ENCODE data around the gene NALCN.

The NALCN gene

DNA sequence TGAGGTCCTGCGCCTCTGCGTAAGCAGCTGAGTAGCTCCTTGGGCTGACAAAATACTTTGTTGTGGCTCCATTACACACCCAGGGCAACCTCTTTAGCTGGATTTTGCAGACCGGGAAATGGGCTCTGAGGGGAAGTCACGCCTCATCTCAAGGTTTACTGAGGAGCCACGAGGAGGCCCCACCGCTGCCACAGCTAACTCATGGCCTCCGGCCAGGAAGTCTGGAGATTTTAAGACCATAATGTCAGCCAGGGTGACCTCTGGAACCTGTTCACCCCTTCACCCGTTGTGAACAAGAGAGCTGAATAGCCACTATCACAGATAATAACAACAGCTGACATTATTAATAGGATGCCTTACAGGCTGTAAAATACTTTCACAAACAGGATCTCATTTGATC is 390.4 kb downstream of the NALCN start:
- TF ChIP-seq GATA3 (IDR thresholded peaks at IDR 0.05; ENCODE audit: low read depth, low read length) = no peak
- TF ChIP-seq GATA2 (IDR thresholded peaks at IDR 0.05; ENCODE audit: low read depth, low read length) = no peak

DNA sequence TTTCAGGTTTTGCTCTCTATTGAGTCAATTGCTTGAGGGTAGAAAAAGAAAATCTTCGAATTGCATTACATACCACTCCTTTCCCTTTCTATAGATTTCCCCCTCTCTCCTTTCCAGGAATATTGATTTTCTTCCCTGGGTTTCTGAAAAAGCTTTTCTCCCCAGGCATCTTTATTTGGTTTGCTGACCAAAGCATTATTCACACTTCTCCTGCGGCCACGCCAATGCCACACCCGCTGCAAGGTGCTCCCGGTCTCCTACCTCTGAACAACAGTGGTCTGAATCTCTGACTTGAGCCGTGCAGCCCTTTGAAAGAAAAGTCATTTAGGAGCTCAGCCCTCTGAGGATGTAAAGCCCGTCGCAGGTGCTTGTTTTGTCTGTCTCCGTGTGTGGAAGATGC is 390.8 kb downstream of the NALCN start:
- TF ChIP-seq GATA3 (IDR thresholded peaks at IDR 0.05; ENCODE audit: low read depth, low read length) = no peak
- TF ChIP-seq GATA2 (IDR thresholded peaks at IDR 0.05; ENCODE audit: low read depth, low read length) = no peak

DNA sequence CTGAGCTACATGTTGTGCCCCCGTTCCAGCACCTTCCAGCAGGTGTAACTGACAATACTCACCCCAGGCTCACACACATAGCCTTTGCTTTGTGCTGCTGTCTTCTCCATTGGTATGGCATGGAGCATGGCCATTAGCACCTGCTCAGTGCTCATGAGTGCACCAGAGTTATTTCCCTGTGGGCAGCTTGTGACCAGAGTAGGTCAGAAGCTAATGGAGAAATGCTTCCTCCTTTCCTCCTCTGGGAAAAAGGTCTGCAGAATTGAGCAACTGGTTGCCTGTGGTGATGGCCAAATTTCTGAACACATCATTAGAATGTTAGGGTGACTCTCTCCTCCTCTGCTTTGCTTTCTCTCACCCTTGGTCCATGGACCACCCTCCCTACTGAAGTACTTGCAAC is 397.2 kb downstream of the NALCN start:
- TF ChIP-seq GATA3 (IDR thresholded peaks at IDR 0.05; ENCODE audit: low read depth, low read length) (no peak), GATA2 (IDR thresholded peaks at IDR 0.05; ENCODE audit: low read depth, low read length) (no peak)

DNA sequence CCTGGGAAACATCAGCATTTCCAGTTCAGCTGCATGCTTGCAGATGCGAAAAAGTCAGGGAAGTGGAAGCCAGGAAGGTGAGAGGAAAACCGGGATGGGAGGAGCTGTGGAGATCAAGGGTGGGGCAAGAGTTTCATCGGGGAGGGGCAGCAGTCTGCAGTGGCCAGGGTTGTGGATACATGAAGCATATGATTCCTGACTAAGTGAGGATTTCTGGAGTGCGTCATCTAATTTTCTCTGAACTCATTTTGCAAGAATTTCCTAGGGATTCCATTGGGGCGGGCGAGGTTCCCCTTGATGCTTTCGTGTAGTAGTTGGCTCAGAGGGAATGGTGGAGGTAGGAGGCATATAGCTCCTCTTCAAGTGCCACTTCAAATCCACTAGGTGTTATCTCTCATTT is 397.6 kb downstream of the NALCN start:
- no peak for TF ChIP-seq GATA3 (IDR thresholded peaks at IDR 0.05; ENCODE audit: low read depth, low read length)
- no peak for TF ChIP-seq GATA2 (IDR thresholded peaks at IDR 0.05; ENCODE audit: low read depth, low read length)

DNA sequence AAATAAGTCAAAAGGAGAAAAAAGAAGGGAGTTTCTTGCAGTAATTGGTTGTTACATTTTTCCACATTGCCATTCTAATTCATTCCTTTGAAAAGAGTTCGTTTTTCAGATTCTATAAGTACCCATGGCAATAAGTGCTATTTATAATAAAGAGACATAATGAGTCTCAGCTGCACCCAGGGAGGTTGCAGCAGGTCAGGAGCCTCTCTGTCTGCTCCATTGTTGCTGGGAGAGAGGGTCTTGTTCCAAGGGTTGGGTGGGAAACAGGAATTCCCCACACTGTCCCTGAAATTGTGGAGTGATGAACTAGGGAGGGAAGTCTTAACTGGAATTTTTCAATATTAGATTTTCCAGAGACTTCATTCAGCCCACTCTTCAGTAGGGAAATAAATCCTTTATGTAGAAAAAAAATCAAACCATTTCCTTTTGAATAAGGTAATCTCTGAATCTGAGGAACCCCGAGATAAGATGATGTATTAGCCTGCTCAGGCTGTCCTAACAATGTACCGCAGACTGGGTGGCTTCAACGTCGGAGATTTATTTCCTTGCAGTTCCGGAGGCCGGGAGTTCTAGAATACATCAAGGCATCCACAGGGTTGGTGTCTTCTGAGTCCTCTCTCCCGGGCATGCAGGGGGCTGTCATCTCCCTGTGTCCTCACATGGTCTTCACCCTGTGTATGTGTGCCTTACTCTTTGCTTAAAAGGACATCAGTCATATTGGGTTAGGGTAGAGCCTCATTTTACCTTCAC is 399.0 kb downstream of the NALCN start:
- TF ChIP-seq GATA2 (IDR thresholded peaks at IDR 0.05; ENCODE audit: low read depth, low read length) (no peak), GATA3 (IDR thresholded peaks at IDR 0.05; ENCODE audit: low read depth, low read length) (no peak)

DNA sequence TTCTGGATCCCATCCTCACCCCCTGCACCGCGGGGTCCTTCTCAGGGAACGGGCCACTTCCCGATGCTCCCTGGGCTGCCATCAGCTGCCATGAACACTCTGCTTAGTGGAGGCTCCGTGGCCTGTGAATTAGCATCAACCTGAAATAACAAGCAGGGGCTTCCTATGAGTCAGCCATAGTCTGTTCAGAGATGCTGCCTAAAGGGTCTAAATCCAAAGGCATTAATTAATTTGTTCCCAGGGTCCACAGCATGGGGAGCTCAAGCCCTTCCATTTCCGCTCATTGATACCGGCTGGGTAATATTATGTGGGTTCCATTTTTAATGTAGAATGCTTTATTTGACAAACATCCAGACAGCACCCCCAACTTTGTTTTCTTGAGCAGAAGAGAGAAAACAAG is 399.8 kb downstream of the NALCN start:
- TF ChIP-seq GATA3 (IDR thresholded peaks at IDR 0.05; ENCODE audit: low read depth, low read length) = no peak
- no peak for TF ChIP-seq GATA2 (IDR thresholded peaks at IDR 0.05; ENCODE audit: low read depth, low read length)

DNA sequence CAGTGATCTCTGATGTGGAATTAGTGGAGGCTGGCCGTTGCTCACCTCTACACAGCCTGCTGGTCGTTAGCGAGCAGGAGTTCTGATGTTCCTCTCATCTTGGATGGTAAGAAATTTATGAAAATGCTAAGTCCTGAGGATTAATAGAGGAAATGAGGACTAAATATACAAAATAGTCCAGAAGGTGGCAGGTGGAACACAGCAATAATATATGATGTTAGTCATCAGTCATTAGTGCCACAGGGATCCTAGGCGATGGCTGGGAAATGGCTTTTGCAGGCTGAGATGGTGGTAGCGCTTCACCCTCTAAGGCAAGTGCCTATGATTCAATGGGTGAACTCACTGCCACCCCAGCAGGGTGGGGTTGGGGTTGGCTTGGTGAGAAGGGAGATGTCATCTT is 403.1 kb downstream of the NALCN start:
- TF ChIP-seq GATA3 (IDR thresholded peaks at IDR 0.05; ENCODE audit: low read depth, low read length) (no peak), GATA2 (IDR thresholded peaks at IDR 0.05; ENCODE audit: low read depth, low read length) (no peak)

DNA sequence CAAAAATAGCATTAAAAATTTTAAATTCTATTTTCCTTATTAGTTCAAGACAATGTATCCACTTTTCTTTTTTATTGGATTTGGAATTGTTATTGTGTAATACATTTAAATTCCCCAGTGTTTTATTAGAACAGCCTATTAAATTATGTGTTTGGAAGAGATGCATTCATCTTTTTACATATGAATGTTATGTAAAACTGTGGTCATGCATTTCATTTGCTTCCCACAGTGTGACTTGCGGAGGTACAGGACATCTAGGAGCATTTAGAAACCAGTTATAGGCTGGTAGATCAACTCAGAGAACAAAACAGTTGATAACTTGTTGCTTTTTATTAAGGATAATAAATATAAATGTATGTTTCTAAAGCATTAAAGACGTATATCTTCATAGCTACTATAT is 406.2 kb downstream of the NALCN start:
- TF ChIP-seq GATA3 (IDR thresholded peaks at IDR 0.05; ENCODE audit: low read depth, low read length) = no peak
- no peak for TF ChIP-seq GATA2 (IDR thresholded peaks at IDR 0.05; ENCODE audit: low read depth, low read length)

DNA sequence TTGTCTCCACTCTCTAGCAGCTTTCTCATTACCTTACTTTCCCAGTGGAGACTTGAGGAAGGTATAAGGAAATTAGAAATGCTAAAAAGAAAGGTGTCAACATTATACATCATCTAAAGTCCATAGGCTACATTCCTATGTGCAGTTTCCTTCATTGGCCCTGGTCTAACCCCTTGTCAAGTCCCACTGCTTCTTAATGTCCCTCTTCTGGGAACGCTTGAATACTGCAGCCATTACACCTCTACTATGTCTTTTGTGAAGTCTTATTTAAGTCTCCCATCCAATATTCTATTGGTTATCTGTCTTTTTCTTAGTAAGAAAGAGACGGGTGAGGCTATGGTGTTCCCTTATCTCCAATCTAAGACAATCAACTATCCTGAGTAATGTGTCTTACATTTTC is 409.1 kb downstream of the NALCN start:
- TF ChIP-seq GATA3 (IDR thresholded peaks at IDR 0.05; ENCODE audit: low read depth, low read length) = no peak
